ENCODE measurements around the gene NUBP1.
"Not testable (repeated sequence)": the region's sequence is repeated elsewhere in the genome, so short reads cannot be mapped to it uniquely, and the experiment has no call there.

NUBP1 gene

DNA sequence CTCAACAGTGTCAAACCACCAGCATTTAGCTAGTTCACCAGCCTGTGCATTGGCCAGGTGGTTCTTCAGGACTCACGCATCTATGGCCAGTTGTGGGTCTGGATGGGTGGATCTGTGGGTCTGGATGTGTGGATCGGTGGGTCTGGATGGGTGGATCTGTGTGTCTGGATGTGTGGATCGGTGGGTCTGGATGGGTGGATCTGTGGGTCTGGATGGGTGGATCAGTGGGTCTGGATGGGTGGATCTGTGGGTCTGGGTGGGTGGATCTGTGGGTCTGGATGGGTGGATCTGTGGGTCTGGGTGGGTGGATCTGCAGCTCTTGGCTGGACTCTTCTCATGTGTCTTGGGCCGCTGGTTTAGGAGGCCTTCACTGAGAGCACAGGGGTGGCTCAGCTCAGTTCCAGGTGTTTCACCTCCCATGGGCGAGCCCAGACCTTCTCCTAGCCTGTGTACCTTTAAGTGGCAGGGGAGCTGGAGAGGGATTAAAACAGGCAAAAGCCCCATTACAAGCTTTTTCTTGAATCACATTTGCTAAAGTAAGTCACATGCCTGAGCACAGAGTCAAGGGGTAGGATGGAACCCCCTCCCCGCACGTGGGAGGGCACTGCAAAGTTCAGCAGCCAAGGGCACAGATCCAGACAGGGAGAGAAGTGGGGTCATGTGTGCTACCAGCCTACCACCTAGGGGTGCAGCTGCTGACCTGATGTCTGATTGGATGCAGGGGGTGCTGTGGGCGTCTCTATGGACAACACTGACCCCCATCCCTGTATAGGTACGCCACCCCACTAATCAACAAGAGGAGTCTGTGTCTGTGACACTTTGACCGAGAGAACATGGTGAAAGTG lies 3.4 kb upstream of the NUBP1 start:
- H3K9ac ChIP-seq (ENCODE audit: low read length), result no peak overlapping the region
- no peak overlapping the region for H3K4me3 ChIP-seq (ENCODE audit: low read length)
- peaks cover 65% of the 10 kb centered on the region for H3K4me1 ChIP-seq (ENCODE audit: low read length)
- no peak overlapping the region for H3K27ac ChIP-seq (ENCODE audit: low read length)
- no peaks in the 10 kb centered on the region for H4K20me1 ChIP-seq (ENCODE audit: insufficient read depth, low read length)
- TF ChIP-seq EZH2phosphoT487 (IDR thresholded peaks at IDR 0.05; ENCODE audit: low read depth), result no peak
- TF ChIP-seq, protein P1, sequence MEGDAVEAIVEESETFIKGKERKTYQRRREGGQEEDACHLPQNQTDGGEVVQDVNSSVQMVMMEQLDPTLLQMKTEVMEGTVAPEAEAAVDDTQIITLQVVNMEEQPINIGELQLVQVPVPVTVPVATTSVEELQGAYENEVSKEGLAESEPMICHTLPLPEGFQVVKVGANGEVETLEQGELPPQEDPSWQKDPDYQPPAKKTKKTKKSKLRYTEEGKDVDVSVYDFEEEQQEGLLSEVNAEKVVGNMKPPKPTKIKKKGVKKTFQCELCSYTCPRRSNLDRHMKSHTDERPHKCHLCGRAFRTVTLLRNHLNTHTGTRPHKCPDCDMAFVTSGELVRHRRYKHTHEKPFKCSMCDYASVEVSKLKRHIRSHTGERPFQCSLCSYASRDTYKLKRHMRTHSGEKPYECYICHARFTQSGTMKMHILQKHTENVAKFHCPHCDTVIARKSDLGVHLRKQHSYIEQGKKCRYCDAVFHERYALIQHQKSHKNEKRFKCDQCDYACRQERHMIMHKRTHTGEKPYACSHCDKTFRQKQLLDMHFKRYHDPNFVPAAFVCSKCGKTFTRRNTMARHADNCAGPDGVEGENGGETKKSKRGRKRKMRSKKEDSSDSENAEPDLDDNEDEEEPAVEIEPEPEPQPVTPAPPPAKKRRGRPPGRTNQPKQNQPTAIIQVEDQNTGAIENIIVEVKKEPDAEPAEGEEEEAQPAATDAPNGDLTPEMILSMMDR (IDR thresholded peaks at IDR 0.05; ENCODE audit: low read depth, low read length), result no peak
- H3K9me3 ChIP-seq (ENCODE audit: insufficient read depth, low read length), result no peaks in the 10 kb centered on the region
- 0 out of 2 replicates have a peak, but pooled peaks cover 2% of the 10 kb centered on the region for H3K79me2 ChIP-seq (ENCODE audit: low read length)
- no peak overlapping the region for H3K4me2 ChIP-seq (ENCODE audit: low read length)
- H3K27me3 ChIP-seq (ENCODE audit: low read depth, low read length), result no peaks in the 10 kb centered on the region
- no peak overlapping the region for H2AFZ ChIP-seq (ENCODE audit: low read depth, low read length)
- H3K36me3 ChIP-seq (replicated peaks; ENCODE audit: low read depth, low read length), result no peaks in the 10 kb centered on the region

DNA sequence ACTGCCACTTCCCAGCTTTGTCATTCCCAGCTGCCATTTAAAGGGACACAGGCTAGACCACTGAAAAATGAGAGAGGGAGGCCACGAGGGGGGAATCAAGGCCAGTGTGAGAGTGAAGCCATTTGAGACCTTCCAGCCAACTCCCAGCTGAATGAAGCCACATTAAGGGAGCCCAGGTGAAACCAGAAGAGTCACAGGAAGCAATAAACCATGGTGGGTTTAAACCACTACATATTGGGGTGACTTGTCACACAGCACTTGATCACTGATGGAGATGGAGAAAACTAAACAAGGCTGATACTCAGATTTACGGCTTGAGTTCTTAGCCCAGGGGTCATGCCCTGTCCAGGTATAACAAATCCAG lies 2.8 kb upstream of the NUBP1 start:
- Histone ChIP-seq H3K9me3 (ENCODE audit: insufficient read depth, low read length) (no peaks in the 10 kb centered on the region), H3K4me1 (ENCODE audit: low read length) (peaks cover 65% of the 10 kb centered on the region), H3K27me3 (ENCODE audit: low read depth, low read length) (no peaks in the 10 kb centered on the region), H4K20me1 (ENCODE audit: insufficient read depth, low read length) (no peaks in the 10 kb centered on the region), H2AFZ (ENCODE audit: low read depth, low read length) (no peak overlapping the region), H3K4me3 (ENCODE audit: low read length) (no peak overlapping the region), H3K9ac (ENCODE audit: low read length) (no peak overlapping the region), H3K4me2 (ENCODE audit: low read length) (no peak overlapping the region), H3K27ac (ENCODE audit: low read length) (no peak overlapping the region), H3K36me3 (replicated peaks; ENCODE audit: low read depth, low read length) (peaks cover 5% of the 10 kb centered on the region), H3K79me2 (ENCODE audit: low read length) (peaks cover 2% of the 10 kb centered on the region; the same call in 1 of the 2 replicates)
- no peak for TF ChIP-seq EZH2phosphoT487 (IDR thresholded peaks at IDR 0.05; ENCODE audit: low read depth)
- TF ChIP-seq, protein P1 (IDR thresholded peaks at IDR 0.05; ENCODE audit: low read depth, low read length), result no peak

DNA sequence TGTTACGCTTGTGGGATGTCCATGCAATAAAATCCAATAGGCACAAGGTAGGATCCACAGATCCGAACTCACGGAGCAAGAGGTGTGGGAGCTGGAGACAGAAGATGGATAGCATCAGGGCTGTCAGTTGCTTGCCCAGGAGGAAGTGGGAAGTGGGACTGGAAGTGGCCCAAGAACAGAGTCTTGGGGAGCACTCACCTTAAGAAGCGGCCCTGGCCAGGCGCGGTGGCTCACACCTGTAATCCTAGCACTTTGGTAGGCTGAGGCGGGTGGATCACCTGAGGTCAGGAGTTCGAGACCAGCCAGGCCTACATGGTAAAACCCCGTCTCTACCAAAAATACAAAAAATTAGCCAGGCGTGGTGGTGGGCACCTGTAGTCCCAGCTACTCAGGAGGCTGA lies 2.4 kb upstream of the NUBP1 start:
- H2AFZ ChIP-seq (ENCODE audit: low read depth, low read length); H3K36me3 ChIP-seq (replicated peaks; ENCODE audit: low read depth, low read length); H3K9me3 ChIP-seq (ENCODE audit: insufficient read depth, low read length); H3K27ac ChIP-seq (ENCODE audit: low read length); H4K20me1 ChIP-seq (ENCODE audit: insufficient read depth, low read length); H3K79me2 ChIP-seq (ENCODE audit: low read length); H3K4me2 ChIP-seq (ENCODE audit: low read length); H3K9ac ChIP-seq (ENCODE audit: low read length); H3K27me3 ChIP-seq (ENCODE audit: low read depth, low read length); H3K4me3 ChIP-seq (ENCODE audit: low read length): not testable (repeated sequence)
- H3K4me1 ChIP-seq (ENCODE audit: low read length), result peaks cover 65% of the 10 kb centered on the region

DNA sequence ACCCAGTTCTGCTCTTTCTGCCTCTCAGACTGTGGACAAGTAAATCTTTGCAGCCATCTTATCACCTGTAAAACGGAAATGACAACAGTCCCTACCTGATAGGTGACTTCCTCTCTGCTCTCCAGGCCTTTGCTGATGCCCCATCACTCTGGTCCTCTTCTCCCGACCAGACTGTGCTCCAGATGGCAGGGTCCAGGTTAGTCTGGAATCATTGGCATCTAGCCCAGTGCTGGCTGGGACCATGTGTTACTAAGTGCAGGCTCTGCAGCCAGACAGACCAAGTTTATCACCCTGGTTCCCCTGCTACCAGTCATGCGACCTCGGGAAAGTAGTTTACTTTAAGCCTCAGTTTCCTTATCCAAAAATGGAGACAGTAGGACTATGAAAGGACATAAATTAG lies 1.8 kb upstream of the NUBP1 start:
- H3K4me2 ChIP-seq (ENCODE audit: low read length), result peak overlapping the region; percentile 38
- TF ChIP-seq, protein P1 (IDR thresholded peaks at IDR 0.05; ENCODE audit: low read depth, low read length), result no peak
- TF ChIP-seq EZH2phosphoT487 (IDR thresholded peaks at IDR 0.05; ENCODE audit: low read depth), result no peak
- peak overlapping the region; percentile 21 for H3K27ac ChIP-seq (ENCODE audit: low read length)
- no peaks in the 10 kb centered on the region for H3K9me3 ChIP-seq (ENCODE audit: insufficient read depth, low read length)
- no peaks in the 10 kb centered on the region for H4K20me1 ChIP-seq (ENCODE audit: insufficient read depth, low read length)
- no peak overlapping the region for H3K9ac ChIP-seq (ENCODE audit: low read length)
- no peak overlapping the region for H3K4me3 ChIP-seq (ENCODE audit: low read length)
- H3K4me1 ChIP-seq (ENCODE audit: low read length), result peaks cover 65% of the 10 kb centered on the region
- H3K79me2 ChIP-seq (ENCODE audit: low read length), result peaks cover 2% of the 10 kb centered on the region; the same call in 1 of the 2 replicates
- H3K36me3 ChIP-seq (replicated peaks; ENCODE audit: low read depth, low read length), result peaks cover 5% of the 10 kb centered on the region
- H2AFZ ChIP-seq (ENCODE audit: low read depth, low read length), result 0 out of 2 replicates have a peak overlapping the region, but pooled peaks have one; percentile 44
- H3K27me3 ChIP-seq (ENCODE audit: low read depth, low read length), result no peaks in the 10 kb centered on the region
